NB4 (cell line): Measurements from ENCODE around the gene TSSC4.

ENCODE experiments used
- DNase-seq: peaks from one replicate; pipeline ENCODE4 v3.0.0; 2010; ENCODE audit warnings: low read depth
- H3K4me3 ChIP-seq: one replicate; pipeline ENCODE4 v1.5.1; 2011; ENCODE audit warnings: mild to moderate bottlenecking, low read depth, low read length, moderate library complexity
- MYC ChIP-seq: IDR thresholded peaks from 2 replicates; pipeline ENCODE4 v1.6.1; 2011; ENCODE audit warnings: low read depth, low read length
- POLR2A ChIP-seq: IDR thresholded peaks from 2 replicates; pipeline ENCODE4 v1.6.1; 2011; ENCODE audit warnings: mild to moderate bottlenecking; ENCODE audit not compliant: insufficient read length; ENCODE audit errors: extremely low read depth
- TF ChIP-seq, protein P1 (sequence below): IDR thresholded peaks from 2 replicates; pipeline ENCODE4 v1.6.1; 2011; ENCODE audit warnings: low read depth, low read length
- TF ChIP-seq, protein P2 (sequence below): IDR thresholded peaks from one replicate; pipeline ENCODE4 v1.5.1; 2012; ENCODE audit warnings: low read depth, low read length

TSSC4 gene

GRCh38 chr11:2450321-2451041 is 49.9 kb downstream of the TSSC4 start:
- TF ChIP-seq, protein P1, sequence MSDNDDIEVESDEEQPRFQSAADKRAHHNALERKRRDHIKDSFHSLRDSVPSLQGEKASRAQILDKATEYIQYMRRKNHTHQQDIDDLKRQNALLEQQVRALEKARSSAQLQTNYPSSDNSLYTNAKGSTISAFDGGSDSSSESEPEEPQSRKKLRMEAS: no peak
- TF ChIP-seq MYC: no peak
- no peak for DNase-seq
- no peak overlapping the region for H3K4me3 ChIP-seq

DNA sequence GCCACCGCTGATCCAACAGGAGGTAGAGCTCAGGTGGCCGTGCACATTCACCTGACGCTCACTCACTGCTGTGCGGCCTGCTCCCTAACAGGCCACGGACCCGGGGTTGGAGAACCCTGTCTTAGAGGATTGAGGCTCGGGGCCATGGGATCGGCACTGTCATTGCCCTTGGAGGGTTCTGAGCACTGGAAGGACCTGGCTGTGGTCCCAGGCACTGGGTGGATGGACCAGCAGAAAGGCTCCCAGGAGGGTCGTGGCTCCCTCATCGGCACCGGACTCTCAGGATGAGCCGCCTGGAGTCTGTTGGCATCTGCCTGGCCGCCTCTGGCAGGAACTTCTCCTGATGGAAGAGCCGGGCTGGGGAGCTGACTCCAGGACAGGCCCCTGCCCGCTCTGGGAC is 50.8 kb downstream of the TSSC4 start:
- TF ChIP-seq, protein P2, sequence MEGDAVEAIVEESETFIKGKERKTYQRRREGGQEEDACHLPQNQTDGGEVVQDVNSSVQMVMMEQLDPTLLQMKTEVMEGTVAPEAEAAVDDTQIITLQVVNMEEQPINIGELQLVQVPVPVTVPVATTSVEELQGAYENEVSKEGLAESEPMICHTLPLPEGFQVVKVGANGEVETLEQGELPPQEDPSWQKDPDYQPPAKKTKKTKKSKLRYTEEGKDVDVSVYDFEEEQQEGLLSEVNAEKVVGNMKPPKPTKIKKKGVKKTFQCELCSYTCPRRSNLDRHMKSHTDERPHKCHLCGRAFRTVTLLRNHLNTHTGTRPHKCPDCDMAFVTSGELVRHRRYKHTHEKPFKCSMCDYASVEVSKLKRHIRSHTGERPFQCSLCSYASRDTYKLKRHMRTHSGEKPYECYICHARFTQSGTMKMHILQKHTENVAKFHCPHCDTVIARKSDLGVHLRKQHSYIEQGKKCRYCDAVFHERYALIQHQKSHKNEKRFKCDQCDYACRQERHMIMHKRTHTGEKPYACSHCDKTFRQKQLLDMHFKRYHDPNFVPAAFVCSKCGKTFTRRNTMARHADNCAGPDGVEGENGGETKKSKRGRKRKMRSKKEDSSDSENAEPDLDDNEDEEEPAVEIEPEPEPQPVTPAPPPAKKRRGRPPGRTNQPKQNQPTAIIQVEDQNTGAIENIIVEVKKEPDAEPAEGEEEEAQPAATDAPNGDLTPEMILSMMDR: no peak
- DNase-seq: no peak

GRCh38 chr11:2451916-2452315 is 51.4 kb downstream of the TSSC4 start:
- no peak for DNase-seq
- H3K4me3 ChIP-seq: no peak overlapping the region
- TF ChIP-seq, protein P2: no peak
- no peak for TF ChIP-seq MYC
- TF ChIP-seq POLR2A: no peak
- TF ChIP-seq, protein P1: no peak

More for the DNA sequence above, 50.8 kb downstream of the TSSC4 start:
- no peak overlapping the region for H3K4me3 ChIP-seq

GRCh38 chr11:2452321-2453012 is 51.9 kb downstream of the TSSC4 start:
- no peak overlapping the region for H3K4me3 ChIP-seq
- DNase-seq: no peak
- TF ChIP-seq, protein P2: no peak
- no peak for TF ChIP-seq MYC
- TF ChIP-seq, protein P1: no peak
- no peak for TF ChIP-seq POLR2A

DNA sequence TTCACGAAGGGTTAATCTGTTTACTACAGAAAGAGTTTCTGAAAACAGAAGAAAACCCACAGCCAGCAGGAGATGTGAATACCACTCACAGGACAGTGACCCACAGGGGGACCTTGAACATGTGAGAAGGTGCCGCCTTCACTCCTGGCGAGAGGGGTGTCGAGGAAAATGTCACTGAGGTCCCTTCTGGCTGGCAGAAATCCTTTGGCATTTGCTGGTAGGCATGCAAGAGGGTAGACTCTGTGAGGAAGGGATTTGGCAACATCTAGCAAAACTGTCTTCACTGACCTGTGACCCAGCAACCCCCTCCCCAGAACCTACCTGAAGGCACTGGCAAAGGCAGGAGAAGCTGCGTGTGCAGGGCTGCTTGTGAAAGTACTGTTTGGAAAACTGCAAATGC is 52.9 kb downstream of the TSSC4 start:
- TF ChIP-seq POLR2A (no peak), MYC (no peak)
- TF ChIP-seq, protein P1: no peak
- no peak overlapping the region for H3K4me3 ChIP-seq
- no peak for DNase-seq
